Hematopoietic multipotent progenitor cell treated with erythropoietin and hydrocortisone succinate and interleukin-3 and kit ligand, for 17 days (in vitro differentiated cells): ENCODE measurements around the gene FXR2.

ENCODE experiments used
- DNase-seq: peaks from one replicate; pipeline ENCODE4 v3.0.0-alpha.2; 2015; ENCODE audit warnings: low spot score

FXR2 gene

DNA sequence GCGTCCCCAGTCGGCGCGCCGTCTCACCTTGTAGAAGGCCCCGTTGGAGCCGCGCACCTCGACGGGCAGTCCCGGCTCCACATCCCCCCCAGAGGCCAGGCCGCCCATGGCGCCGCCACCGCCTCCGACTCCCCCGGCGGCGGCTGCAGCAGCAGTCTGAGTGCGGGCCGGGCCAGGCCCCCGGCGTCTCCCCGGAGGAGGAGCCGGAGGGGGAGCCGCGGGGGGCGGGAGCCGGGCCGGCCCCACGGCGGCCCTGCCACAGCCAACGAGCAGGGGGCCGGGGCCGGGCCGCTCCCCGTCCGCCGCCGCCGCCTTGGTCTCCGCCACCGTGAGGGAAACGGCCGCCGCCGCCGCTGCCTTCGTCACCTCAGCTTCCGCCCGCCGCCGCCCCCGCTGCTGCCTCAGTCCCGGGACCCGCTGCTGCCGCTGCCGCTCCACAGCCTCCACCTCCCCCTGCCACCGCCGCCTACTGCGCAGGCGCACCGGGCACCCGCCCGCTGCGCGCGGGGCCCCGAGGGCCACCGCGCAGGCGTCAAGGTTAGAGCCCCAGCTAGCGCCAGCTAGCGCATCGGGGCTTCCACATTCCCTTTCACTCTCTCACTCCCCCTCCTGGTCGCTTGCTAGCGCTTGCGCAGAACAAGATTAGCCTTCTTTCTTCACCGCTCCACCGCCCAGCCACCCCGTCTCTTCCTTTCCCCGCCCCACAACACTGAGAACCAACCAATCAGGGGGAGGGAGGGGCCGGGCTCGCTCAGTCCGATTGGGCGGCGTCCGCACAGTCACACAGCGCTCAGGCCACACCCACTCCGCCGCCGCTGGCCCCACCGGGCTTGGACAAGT lies at the start of gene FXR2:
Gene FXR2 (minus strand): TSS at position 473 of the 840 bp plus-strand sequence. CDS start 365 bp downstream, at position 108.
- DNase-seq = peak; percentile 100

GRCh38 chr17:7656958-7657609 lies 42.4 kb upstream of the FXR2 start:
- DNase-seq = no peak

GRCh38 chr17:7655541-7655840 lies 40.8 kb upstream of the FXR2 start:
- DNase-seq = no peak

DNA sequence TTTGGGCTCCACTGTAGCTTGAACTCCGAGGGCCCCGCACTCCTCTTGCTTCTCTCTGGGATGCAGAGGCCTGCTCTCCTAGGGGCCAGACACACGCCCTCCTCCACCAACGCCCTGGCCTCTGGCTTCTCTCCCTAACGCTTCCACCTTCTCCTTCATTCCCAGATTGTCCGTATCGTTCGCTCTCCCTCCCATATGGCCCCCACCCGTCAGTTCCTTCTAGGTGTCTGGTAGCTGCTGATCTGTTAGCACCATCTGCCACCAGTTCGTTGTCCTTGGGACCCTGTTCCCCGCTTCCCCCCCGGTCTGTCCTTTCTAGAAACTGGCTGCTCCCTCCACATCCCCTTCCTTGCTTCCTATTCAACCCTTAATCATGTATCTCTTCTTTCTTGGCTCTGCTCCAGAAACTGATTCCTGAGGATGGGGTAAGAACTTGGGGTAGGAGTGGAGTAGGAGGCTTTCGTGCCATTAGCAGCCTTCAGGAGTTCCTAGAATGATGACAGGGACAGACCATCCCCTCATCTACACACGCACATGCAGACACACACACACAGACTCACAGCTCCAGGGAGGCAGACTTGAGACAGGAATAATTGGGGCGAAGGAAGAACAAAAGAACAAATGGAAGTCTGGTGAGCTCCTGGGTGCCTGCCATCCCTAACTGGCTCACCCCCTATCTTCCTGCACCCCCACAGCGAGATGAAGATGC lies 40.3 kb upstream of the FXR2 start:
- peak; percentile 23 for DNase-seq

DNA sequence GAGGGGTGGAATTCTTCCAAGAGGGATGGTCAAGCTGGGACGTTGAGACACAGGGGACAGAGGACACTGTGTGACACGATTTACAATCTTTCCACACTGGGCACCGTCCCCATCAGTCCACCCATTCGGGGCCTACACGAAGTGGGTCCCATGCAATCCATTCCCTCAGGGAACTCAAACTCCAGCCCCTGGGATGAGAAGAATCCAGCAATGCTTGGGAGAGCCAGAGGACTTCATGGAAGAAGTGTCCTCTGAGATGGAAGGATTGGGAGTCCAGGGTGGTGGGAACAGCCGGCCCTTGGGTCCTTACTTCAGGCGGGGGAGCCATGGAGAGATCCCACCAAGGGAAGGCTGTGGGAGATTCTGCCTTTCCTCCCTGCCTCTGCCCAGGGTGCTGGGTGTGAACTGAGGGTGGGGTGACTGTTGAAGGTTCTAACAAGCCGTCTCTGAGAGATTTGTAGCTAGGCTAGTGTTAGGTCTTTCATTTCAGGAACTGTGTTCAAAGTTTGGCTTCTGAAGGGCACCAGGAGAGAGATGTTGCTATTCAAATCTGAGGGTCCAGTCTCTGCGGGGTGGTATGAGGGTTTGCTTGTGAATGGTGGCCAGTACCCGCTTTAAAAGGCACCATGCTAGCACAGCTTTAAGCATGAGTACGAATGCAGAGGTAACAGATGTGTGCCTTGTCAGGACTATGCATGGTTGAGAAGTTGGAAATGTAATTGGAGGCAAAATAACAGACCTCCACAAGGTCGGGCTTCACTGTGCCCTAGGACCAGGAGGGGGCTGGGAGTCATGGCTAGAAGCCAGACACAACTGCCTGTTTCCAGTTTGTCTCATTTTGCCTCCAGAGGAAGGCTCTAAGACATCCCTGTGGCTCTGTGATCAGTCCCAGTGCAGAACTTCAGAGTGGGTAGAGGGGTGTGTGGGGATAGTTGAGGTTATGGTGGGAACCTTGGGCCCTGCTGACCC lies 38.0 kb upstream of the FXR2 start:
- DNase-seq = peak; percentile 51

DNA sequence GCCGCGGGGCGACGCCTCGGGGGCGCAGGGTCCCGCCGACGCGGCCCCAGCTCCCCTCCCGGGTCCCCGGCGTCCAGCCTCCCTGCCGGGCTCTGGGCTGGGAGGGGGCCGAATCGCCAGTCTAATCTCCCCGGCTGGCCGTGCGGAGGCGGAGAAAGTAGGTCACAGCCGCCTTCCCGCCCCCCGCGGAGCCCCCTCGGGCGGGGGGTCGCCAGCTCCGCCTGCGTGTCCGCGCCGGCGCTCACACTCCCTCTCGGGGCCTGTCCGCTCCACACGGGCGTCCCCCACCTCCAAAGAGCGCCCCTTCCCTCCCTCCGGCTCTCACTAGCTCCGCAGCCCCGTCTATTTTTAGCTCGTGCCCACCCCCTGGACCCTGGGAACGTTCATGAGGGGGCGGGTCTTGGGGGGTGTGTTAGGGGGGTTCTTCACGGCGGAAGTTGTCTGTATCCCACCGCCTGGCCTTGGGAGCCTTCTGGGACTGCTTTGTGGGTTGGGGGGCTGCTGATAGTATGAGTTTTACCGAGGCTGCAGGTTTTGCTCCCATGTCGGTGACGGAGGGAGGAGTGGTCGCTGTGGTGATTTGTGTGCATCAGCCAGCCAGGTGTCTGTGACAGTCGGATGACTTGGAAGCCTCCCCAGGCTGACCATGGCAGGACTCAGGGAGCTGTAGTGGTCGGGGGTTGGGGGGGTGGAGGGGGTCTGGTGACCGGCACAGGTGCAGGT lies 37.1 kb upstream of the FXR2 start:
- peak; percentile 60 for DNase-seq

DNA sequence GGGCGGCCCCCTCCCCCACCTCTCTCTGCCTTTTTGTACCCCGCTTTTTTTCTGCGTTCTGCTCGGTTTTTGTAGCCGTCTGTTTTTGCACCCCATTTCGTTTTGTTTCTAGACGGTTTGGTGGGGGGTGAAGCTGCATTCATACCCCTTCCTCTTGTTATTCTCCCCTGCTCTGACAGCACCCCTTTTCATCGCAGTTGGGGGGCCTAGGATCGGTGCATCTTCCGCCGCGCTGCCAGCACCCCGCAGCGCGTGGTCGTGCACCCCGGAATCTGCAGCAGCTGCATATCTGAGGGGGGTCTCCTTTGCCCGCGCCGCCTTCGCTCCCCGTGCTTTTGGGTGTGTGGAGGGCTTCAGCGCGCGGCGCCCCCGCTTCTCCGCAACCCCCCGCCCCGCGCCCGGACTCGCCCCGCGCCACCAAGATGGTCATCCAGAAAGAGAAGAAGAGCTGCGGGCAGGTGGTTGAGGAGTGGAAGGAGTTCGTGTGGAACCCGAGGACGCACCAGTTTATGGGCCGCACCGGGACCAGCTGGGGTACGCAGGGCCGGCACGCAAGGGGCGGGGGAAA lies 36.5 kb upstream of the FXR2 start:
- peak; percentile 60 for DNase-seq

GRCh38 chr17:7650509-7651096 lies 35.9 kb upstream of the FXR2 start, which contains the start of gene ATP1B2:
ATP1B2 (plus strand) TSS chr17:7650926; CDS start chr17:7651519, 593 bp downstream.
- DNase-seq = peak; percentile 94

DNA sequence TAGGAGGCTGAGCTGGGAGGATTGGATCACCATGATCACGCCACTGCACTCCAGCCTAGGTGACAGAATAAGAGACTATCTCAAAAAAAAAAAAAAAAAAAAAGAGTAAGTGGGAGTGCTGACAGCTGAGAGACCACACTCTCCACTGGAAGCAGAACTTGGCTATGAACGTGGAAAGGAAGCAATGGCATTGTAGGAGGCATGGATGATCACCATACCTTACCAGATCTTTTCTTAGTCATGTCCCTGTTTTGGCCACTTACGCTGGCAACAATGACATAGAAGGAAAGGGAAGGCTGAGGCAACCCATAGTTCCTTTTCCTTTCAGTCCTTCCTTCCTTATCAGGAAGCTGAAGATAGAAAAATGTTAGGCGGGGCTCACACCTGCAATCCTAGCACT lies 32.3 kb upstream of the FXR2 start:
- DNase-seq = peak; percentile 31

- DNase-seq = no peak
Measured at GRCh38 chr17:7646457-7646856, 31.8 kb upstream of the FXR2 start.

DNA sequence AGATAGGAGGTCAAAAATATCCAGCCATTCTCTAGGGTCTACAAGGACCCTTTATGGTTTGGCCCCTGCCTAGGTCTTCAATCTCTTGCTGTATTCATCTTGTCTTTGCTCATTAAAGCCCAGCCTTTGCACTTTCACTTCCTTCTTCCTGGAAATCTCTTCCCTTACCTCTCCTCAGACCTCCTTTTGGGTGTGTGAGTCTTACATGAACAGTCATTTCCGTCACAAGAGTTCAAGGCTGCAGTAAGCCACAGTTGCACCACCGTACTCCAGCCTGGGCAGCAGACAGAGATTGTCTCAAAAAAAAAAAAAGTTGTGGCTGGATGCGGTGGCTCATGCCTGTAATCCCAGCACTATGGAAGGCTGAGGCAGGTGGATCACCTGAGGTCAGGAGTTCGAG lies 30.1 kb upstream of the FXR2 start:
- no peak for DNase-seq

DNA sequence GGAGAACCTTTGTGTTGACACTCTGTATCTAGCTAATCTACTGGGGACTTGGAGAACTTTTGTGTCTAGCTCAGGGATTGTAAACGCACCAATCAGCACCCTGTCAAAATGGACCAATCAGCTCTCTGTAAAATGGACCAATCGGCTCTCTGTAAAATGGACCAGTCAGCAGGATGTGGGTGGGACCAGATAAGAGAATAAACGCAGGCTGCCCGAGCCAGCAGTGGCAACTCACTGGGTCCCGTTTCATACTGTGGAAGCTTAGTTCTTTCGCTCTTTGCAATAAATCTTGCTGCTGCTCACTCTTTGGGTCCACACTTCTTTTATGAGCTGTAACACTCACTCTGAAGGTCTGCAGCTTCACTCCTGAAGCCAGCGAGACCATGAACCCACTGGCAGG lies 26.9 kb upstream of the FXR2 start:
- peak; percentile 37 for DNase-seq

- DNase-seq = no peak
Measured at GRCh38 chr17:7640783-7641182, 26.1 kb upstream of the FXR2 start.

DNA sequence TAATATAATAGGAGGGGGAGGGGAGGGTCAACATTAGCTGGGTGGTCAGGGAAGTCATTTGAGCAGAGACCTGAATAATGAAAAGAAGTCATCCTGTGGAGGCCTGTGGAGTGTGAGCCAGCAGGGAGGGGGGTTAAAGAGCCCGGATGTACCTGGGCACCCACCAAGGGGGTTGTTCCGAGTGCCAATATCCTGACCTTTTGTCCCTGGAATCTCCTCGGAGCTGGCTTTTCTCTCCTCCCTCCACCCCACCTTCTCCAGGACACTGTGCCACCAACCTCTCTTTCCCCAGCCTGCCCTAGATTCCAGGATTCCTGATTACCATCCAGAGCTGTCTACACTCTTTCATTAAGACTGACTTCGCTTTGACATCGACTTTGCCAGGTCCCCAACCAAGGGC lies 21.5 kb upstream of the FXR2 start:
- DNase-seq = no peak

GRCh38 chr17:7634384-7634783 lies 19.7 kb upstream of the FXR2 start:
- DNase-seq = peak; percentile 54

- no peak for DNase-seq
Measured at GRCh38 chr17:7633093-7633492, 18.4 kb upstream of the FXR2 start.

- peak; percentile 83 for DNase-seq
Measured at GRCh38 chr17:7632492-7632894, 17.8 kb upstream of the FXR2 start.

DNA sequence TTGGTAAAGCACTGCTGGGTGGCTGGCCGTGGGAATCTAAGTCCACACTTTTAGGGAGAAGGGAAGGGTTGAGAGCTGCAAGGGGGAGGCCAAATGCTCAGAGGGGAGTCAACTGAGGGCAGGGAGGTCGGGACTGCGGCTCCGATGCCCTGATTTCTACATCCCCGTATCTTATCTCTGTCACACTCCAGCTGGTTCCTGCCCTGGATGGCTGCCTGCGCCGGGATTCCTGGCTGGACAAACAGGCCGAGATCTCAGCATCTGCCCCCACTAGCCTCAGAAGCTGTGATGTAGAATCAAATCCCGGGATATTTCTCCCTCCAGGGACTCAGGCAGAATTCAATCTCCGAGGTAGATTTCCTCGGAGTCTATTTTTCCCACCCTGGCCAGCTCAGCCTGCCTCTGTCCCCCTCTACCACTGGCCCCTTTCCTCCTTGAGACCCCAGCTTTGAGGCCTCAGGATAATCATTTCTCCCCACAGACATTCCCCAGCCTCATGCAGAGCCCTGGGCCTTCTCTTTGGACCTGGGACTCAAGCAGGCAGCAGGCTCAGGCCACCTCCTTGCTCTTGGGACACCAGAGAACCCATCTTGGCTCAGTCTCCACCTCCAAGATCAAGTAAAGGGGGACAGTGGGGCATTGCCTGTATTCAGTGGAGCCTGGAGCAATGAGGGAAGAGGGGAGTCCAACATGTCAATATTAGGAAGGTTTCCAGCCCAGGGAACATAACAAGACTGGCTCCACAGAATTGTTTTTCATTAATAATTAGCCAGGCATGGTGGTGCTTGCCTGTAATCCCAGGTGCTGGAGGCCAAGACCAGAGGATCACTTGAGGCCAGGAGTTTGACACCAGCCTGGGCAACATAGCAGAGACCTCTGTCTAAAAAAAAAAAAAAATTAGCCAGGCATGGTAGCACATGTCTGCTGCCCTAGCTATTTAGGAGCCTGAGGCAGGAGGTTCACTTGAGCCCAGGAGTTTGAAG lies 17.0 kb upstream of the FXR2 start:
- DNase-seq = no peak

DNA sequence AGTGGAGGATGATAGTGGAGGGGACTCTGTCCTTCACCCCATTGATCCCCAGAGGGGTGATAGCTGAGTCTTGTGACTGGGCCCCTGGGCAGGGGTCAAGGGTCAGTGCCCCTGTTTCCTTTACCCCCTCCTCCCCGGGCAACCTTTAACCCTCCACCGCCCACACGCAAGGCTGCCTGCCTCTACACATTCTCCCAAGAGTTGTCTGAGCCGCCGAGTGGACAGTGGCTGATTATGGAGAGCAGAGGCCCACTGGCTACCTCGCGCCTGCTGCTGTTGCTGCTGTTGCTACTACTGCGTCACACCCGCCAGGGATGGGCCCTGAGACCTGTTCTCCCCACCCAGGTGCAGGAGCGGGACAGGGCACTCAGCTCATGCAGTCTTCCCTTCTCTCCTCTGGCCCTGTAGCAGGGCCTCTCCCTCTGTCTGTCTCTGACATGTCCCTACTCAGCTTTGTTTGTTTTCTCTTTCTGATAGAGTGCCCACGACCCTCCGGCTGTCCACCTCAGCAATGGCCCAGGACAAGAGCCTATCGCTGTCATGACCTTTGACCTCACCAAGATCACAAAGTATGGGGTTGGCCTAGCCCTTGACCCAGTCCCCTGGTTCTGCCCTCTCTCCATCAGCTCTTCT lies 15.4 kb upstream of the FXR2 start, which contains the start of gene SHBG:
Gene SHBG (plus strand): TSS at position 197 of the 633 bp plus-strand sequence. CDS start 38 bp downstream, at position 235.
- DNase-seq = no peak
